ENCODE data around the gene GALNT7.

DNA sequence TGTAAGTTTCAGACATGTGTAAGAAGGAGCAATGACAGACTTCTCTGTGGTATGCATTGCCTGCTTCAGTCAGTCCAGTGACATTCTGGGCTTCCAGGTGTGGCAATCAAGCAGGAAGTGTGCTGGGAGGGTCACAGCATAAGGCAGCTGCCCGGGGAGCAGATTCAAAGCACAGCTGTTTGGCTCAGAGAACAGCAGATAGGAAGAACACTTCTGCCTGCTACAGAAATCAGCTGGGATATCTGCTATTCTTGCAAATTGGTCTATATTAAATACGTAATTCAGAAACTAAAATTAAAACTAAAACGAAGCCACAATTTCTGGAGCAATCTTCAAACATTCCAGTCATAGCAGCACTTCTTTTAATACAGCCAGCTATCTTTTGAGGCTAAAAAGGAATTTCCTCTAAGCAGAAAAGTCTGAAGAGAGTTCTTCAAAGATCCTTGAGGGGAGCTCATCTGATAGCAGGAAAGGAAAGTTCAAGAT is 47.5 kb upstream of the GALNT7 start:
- TF ChIP-seq SP1 (IDR thresholded peaks at IDR 0.05) (no peak), SP1 (CRISPR knock-in tag; IDR thresholded peaks at IDR 0.05) (no peak)
- TF ChIP-seq, protein P1, sequence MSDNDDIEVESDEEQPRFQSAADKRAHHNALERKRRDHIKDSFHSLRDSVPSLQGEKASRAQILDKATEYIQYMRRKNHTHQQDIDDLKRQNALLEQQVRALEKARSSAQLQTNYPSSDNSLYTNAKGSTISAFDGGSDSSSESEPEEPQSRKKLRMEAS (IDR thresholded peaks at IDR 0.05), result no peak
- TF ChIP-seq, protein P2, sequence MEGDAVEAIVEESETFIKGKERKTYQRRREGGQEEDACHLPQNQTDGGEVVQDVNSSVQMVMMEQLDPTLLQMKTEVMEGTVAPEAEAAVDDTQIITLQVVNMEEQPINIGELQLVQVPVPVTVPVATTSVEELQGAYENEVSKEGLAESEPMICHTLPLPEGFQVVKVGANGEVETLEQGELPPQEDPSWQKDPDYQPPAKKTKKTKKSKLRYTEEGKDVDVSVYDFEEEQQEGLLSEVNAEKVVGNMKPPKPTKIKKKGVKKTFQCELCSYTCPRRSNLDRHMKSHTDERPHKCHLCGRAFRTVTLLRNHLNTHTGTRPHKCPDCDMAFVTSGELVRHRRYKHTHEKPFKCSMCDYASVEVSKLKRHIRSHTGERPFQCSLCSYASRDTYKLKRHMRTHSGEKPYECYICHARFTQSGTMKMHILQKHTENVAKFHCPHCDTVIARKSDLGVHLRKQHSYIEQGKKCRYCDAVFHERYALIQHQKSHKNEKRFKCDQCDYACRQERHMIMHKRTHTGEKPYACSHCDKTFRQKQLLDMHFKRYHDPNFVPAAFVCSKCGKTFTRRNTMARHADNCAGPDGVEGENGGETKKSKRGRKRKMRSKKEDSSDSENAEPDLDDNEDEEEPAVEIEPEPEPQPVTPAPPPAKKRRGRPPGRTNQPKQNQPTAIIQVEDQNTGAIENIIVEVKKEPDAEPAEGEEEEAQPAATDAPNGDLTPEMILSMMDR (CRISPR knock-in tag; IDR thresholded peaks at IDR 0.05), result no peak

All from HepG2 (cell line).